SU-DHL-6 (cell line): ENCODE results near the gene PTPN13.

Experiments used
- H2AFZ ChIP-seq: fragments of 200-600 bp; sonication (generic); 2 replicates; pipeline ENCODE4 v1.6.1; 2014; ENCODE audit warnings: low read depth, mild to moderate bottlenecking, moderate library complexity, mixed read lengths, antibody characterized with exemption, low read length; ENCODE audit not compliant: severe bottlenecking
- H3F3A ChIP-seq: fragments of 200-600 bp; shearing (Covaris generic); 2 replicates; pipeline ENCODE4 v1.6.0; 2016; ENCODE audit warnings: antibody characterized with exemption, mild to moderate bottlenecking; ENCODE audit not compliant: insufficient read depth
- H3K27ac ChIP-seq: fragments of 200-600 bp; sonication (generic); 2 replicates; pipeline ENCODE4 v1.5.1; 2016; ENCODE audit warnings: low read depth, mild to moderate bottlenecking, low read length, moderate library complexity, mixed read lengths
- H3K27me3 ChIP-seq: fragments of 200-600 bp; sonication (generic), shearing (Covaris generic); 2 replicates; pipeline ENCODE4 v1.6.0; 2014; ENCODE audit warnings: mild to moderate bottlenecking, low read length
- H3K36me3 ChIP-seq: fragments of 200-600 bp; sonication (generic); 2 replicates; pipeline ENCODE4 v1.6.1; 2014; ENCODE audit warnings: mild to moderate bottlenecking, low read length, mixed read lengths
- H3K4me2 ChIP-seq: fragments of 300-600, 200-600 bp; shearing (Covaris generic), sonication (generic); 2 replicates; pipeline ENCODE4 v1.6.0; 2014; ENCODE audit warnings: low read length, low read depth, mild to moderate bottlenecking; ENCODE audit not compliant: poor library complexity, severe bottlenecking
- H3K4me3 ChIP-seq: fragments of 200-600 bp; sonication (generic); 2 replicates; pipeline ENCODE4 v1.5.1; 2014; ENCODE audit warnings: antibody characterized with exemption, low read length, mild to moderate bottlenecking, mixed read lengths; ENCODE audit not compliant: insufficient read depth, poor library complexity, severe bottlenecking
- H3K79me2 ChIP-seq: fragments of 200-600 bp; sonication (generic); 2 replicates; pipeline ENCODE4 v1.6.1; 2014; ENCODE audit warnings: mild to moderate bottlenecking, low read length, moderate library complexity; ENCODE audit not compliant: insufficient read depth
- H3K9ac ChIP-seq: fragments of 200-600 bp; sonication (generic); 2 replicates; pipeline ENCODE4 v1.7.0; 2014; ENCODE audit warnings: mild to moderate bottlenecking, low read length
- H3K9me2 ChIP-seq: fragments of 200-600 bp; sonication (generic); replicated peaks from 2 replicates; pipeline ENCODE4 v1.6.1; 2014; ENCODE audit warnings: low read length; ENCODE audit not compliant: insufficient read depth
- H3K9me3 ChIP-seq: fragments of 200-600 bp; sonication (generic); 2 replicates; pipeline ENCODE4 v1.6.1; 2014; ENCODE audit warnings: low read length, mixed read lengths; ENCODE audit not compliant: insufficient read depth
- H4K20me1 ChIP-seq: fragments of 200-600 bp; sonication (generic); 2 replicates; pipeline ENCODE4 v1.6.1; 2014; ENCODE audit warnings: low read depth, mild to moderate bottlenecking, antibody characterized with exemption, low read length, moderate library complexity, mixed read lengths
- CTCF ChIP-seq: fragments of 200-600 bp; sonication (generic); IDR thresholded peaks from one replicate; pipeline ENCODE4 v1.5.1; 2017; ENCODE audit warnings: antibody characterized with exemption, mild to moderate bottlenecking, low read length, moderate library complexity; ENCODE audit not compliant: insufficient read depth, poor library complexity, severe bottlenecking
- EZH2phosphoT487 ChIP-seq: fragments of 200-600 bp; sonication (generic), shearing (Covaris generic); conservative IDR thresholded peaks from 2 replicates; pipeline ENCODE4 v1.6.1; 2018; ENCODE audit warnings: mild to moderate bottlenecking, antibody characterized with exemption, low read length, moderate library complexity, mixed read lengths

The PTPN13 gene

GRCh38 chr4:86565651-86566050, 28.5 kb upstream of the PTPN13 start:
- no peaks in the 10 kb centered on the region for H3K9me2 ChIP-seq
- TF ChIP-seq CTCF (no peak), EZH2phosphoT487 (no peak)

GRCh38 chr4:86569103-86569870, 24.8 kb upstream of the PTPN13 start:
- H3K27ac ChIP-seq, result no peak overlapping the region

More at GRCh38 chr4:86565651-86566050, 28.5 kb upstream of the PTPN13 start:
- Histone ChIP-seq H3K9ac (no peak overlapping the region), H3K27ac (no peak overlapping the region), H3K4me3 (no peak overlapping the region), H3K79me2 (no peaks in the 10 kb centered on the region), H4K20me1 (no peaks in the 10 kb centered on the region), H3K4me2 (no peak overlapping the region), H3K27me3 (no peaks in the 10 kb centered on the region), H3K9me3 (no peaks in the 10 kb centered on the region), H3K36me3 (no peaks in the 10 kb centered on the region), H2AFZ (no peak overlapping the region), H3F3A (no peaks in the 10 kb centered on the region)

GRCh38 chr4:86579941-86580340, 14.2 kb upstream of the PTPN13 start:
- H3K79me2 ChIP-seq, result no peaks in the 10 kb centered on the region
- no peaks in the 10 kb centered on the region for H4K20me1 ChIP-seq
- H3K9me3 ChIP-seq, result no peaks in the 10 kb centered on the region
- no peaks in the 10 kb centered on the region for H3K9me2 ChIP-seq
- H3F3A ChIP-seq, result no peaks in the 10 kb centered on the region
- no peak overlapping the region for H3K4me2 ChIP-seq
- no peaks in the 10 kb centered on the region for H3K36me3 ChIP-seq
- no peak overlapping the region for H3K4me3 ChIP-seq
- H3K27ac ChIP-seq, result no peak overlapping the region
- H3K27me3 ChIP-seq, result no peaks in the 10 kb centered on the region
- H2AFZ ChIP-seq, result no peak overlapping the region
- TF ChIP-seq CTCF, result no peak
- TF ChIP-seq EZH2phosphoT487, result no peak
- H3K9ac ChIP-seq, result no peak overlapping the region

More at GRCh38 chr4:86569103-86569870, 24.8 kb upstream of the PTPN13 start:
- no peaks in the 10 kb centered on the region for H3K9me2 ChIP-seq
- no peaks in the 10 kb centered on the region for H3K27me3 ChIP-seq
- H3K9me3 ChIP-seq, result no peaks in the 10 kb centered on the region
- no peaks in the 10 kb centered on the region for H4K20me1 ChIP-seq
- H3K36me3 ChIP-seq, result no peaks in the 10 kb centered on the region
- H3K4me3 ChIP-seq, result no peak overlapping the region
- no peak for TF ChIP-seq EZH2phosphoT487
- no peak for TF ChIP-seq CTCF
- no peak overlapping the region for H3K4me2 ChIP-seq
- H3K9ac ChIP-seq, result no peak overlapping the region
- no peak overlapping the region for H2AFZ ChIP-seq
- H3F3A ChIP-seq, result no peaks in the 10 kb centered on the region
- no peaks in the 10 kb centered on the region for H3K79me2 ChIP-seq
